GM21381 (cell line): ENCODE data around the gene MRPL44.

ENCODE experiments used
- ATAC-seq: cut with Tn5 transposase; IDR thresholded peaks from one replicate; pipeline ENCODE4 v1.9.1; 2021; ENCODE audit warnings: mild to moderate bottlenecking, moderate library complexity; ENCODE audit not compliant: unreplicated experiment

MRPL44 gene

DNA sequence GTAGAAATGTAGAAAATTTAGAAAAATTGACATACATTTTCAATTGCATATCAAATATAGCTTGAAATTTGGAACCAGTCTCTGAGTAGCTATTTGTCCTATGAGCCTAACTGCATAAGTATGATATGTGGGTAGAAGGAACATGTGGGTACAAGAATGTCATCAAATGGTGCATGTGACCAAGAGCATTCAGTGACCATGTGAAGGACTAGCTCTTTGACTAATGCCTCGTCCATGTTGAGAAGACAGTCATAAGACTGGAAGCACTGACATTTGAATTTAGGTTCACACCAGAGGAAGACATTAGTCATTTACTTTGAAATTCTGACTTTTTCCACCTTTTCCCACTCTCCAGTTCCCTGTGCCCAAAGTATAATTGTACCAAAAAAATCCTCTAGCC lies 12.6 kb downstream of the MRPL44 start:
- peak; percentile 19 for ATAC-seq

DNA sequence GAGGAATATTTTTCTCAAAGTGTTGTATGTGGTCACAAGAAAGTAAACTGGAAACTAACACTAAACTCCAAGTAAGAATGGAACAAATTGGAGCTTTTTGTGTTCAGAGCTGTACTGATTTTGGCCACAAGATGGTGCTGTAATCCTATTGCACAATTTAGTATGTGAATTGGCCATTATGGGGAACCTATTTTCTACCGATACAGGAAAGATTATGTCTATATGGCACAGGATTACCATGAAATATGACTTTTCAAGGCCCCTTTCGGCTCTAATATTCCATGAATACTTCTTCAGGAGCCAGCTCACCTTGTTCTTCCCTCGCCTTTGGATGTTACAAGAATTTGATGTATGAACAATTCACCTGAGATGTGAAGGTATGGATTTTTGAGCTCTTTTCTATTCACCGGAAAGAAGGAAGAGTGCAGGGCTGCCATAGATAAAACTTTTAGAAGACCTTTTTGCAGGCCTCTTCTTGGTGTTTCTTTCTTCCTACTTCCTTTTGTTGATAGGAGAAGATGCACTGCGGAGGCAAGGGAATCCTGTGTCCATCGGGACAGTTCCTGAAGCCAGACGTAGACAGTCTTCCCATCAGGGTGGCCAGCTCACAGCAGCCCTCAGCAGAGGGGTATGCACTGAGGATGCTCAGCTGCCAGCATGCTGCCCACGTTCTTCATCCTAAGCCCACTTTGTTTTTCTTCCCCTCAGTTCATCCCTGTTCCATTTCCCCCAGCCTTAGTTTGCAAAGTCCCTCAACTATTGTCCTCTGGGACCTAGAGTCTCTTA lies 13.3 kb downstream of the MRPL44 start:
- ATAC-seq, result peak; percentile 48

- no peak for ATAC-seq
Observed at GRCh38 chr2:223971731-223972130, 14.5 kb downstream of the MRPL44 start.

DNA sequence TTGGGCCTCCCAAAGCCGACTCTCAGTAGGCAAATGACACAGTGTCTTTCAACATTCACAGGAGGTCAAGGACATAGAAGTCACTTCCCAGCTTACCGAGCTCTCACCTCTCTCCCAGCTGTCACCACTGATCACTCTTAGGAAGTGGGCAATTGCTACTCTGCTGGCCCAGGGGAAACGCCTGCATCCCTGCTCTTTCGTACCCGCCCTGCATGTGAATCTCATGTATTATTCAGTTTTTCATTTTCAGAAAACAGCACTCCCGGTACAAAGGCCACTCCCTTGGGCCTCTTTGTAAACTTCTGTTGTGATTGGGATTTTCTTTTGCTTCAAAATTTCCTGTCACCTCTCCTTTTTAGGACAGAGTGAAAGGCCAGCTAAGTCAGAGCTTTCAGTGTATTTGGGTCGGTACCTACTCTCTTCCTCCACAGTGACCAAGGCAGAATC lies 15.4 kb downstream of the MRPL44 start:
- ATAC-seq, result no peak

DNA sequence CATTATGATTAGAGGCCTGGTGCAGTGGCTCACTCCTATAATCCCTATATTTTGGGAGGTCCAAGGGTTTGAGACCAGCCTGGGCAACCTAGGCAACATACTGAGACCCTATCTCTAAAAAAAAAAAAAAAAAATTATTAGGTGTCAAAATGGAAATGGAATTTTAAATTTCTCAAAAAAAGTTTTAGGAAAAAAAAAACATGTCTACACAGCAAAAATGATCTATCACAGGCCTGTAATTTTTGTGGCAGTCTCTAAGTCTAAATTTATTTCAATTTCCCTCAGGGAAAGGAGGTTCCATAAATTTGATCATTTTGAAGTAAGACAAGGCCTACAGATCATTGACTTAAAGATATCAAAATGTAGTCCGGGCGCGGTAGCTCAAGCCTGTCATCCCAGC lies 16.3 kb downstream of the MRPL44 start:
- no peak for ATAC-seq

DNA sequence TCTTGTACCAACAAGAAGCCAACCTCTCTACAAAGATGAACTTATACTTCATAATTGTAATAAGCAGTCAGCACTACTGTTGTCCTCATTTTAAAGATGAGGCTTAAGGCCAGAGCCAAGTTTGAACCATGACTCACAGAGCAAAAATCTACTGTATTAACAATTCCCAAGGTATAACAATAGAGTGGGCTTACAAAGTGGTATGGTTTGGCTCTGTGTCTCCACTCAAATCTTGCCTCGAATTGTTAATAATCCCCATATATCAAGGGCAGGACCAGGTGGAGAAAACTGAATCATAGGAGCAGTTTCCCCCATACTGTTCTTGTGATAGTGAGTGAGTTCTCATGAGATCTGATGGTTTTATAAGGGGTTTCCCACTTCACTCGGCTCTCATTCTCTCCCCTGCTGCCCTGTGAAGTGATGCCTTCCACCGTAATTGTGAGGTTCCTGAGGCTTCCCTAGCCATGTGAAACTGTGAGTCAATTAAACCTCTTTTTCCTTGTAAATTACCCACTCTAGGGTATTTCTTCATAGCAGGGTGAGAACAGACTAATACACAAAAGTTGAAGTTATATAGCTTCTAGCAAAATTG lies 19.5 kb downstream of the MRPL44 start:
- ATAC-seq, result no peak

DNA sequence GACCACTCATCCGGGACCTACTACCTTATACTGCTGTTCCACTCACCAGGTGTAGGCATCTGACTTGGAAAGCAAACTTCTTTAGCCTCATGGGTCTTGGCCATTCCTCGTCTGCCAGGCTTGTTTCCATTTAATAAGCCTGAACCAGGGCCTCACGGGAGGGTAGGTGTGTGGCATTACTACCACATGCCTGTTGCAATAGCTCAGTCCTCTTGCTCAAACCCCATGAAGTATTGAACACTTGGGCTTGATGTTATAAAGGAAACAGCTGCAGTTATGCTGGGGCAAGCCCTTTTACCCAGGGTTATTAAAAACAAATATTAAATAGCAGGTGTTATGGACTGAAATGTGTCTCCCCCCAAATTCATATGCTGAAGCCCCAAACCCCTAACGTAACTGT lies 21.2 kb downstream of the MRPL44 start:
- no peak for ATAC-seq

- ATAC-seq, result no peak
Observed at GRCh38 chr2:223979730-223980396, 22.6 kb downstream of the MRPL44 start.

- no peak for ATAC-seq
Observed at GRCh38 chr2:223980397-223980735, 23.1 kb downstream of the MRPL44 start.

DNA sequence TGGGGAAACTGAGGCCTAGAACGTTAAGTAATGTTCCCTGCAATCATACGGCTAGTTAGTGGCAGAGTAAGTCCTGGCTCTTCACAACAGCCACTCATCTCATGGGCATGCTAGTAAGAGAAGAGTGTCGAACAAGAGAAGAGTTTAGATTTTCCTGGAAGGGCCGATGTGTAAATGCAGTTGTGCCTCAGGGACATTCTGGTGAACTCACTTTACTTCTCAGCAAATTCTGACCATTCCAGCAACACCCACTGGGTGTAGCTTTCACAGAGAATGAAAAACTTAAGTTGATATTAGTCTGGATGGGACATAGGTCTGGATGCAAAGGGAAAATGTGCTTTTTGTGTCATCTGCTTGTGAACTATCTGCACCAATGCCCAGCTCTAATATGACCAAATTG lies 23.5 kb downstream of the MRPL44 start:
- no peak for ATAC-seq

GRCh38 chr2:223981241-223981640 lies 24.0 kb downstream of the MRPL44 start:
- ATAC-seq, result no peak

DNA sequence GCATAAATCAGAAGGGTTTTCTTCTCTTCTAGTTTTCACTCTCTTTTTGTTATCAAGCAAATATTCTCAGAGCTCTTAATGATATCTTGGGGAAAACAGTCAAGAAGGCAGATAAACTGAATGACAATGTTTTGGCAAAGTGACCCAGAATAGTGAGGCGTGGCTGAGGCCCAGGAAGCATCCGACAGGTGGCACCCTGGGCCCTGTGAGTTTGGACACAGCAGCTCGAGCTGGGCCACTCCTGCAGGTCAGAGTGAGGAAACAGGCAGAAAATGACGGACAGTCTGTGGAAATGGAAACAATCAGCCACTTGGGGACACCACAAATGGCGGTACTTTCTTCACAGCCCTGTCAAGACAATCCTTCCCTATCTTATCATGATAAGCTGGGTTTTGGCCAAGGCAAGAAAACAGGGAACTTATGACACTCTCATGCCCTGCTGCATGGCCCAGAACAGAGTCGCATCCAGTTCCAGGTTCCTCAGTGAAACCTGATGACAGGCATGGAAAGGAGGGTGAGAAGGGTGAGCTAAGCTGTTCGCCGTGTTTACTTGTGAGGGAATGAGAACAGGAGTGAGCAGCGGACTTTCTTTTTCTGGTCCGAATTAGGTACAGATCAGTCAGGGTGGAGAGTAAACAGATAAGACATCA lies 32.1 kb downstream of the MRPL44 start:
- ATAC-seq, result no peak

- ATAC-seq, result no peak
Observed at GRCh38 chr2:223989856-223990232, 32.6 kb downstream of the MRPL44 start.

DNA sequence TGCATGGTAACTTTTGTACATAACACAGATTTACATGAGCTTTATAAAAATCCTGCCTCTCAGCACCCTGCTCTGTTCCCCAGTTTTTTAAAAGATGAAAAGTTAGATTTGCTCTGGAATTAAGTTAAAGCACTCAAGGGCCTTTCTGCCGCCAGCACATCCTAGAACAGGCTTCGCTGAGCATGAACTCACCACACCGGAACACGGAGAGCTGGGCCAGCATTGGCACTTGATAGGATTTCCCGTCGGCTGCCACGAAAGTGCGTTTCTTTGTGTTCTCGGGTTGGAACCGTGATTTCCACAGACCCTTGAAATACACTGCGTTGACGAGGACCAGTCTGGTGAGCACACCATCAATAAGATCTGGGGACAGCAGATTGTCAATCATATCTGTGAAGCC lies 34.3 kb downstream of the MRPL44 start:
- no peak for ATAC-seq

- ATAC-seq, result peak; percentile 71
Observed at GRCh38 chr2:223993634-223994232, 36.5 kb downstream of the MRPL44 start.

DNA sequence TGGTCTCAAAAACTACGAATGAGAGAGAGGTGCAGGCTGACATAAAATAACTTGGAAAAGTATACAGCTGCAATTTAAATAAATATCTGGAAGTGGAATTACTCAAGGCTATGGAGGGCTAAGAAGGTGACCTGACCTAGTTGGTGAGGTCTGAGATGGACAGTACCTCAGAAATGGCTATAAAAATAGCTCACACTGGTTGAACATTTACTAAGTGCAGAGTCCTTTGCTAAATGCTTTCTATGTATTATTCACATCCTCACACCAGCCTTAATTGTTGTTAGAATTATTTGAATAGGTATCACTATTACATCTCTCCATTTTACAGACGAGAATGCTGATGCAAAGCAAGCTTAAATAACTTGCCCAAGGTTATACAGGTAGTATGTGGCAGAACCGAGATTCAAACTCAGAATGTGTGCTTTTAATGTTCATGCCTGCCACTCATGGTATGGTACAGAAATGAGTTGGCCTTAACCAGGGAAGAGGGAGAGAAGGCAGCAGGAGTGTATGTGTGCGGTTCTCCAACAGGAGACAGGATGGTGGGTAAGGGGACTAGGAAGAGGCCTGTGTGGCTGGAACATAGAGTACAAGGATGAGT lies 37.4 kb downstream of the MRPL44 start:
- no peak for ATAC-seq

DNA sequence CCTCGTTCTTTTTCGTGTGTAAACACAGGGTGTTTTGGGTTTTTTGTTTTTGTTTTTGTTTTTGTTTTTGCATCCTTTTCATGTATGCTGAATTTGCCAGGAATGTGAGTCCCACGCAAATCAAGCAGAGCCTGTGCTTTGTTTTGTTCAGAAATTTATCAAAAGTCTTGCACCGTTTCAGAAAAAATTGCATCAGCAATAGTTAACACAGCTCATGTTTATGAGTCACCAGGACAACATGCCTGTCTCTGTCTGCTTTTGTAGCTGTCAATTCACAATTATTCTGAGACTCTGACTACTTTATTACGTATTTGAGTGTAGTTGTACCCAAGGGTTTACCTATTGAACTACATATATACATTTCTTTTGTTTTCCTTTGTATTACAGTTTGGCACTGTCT lies 38.3 kb downstream of the MRPL44 start:
- ATAC-seq, result no peak

- no peak for ATAC-seq
Observed at GRCh38 chr2:223996391-223996790, 39.1 kb downstream of the MRPL44 start.

DNA sequence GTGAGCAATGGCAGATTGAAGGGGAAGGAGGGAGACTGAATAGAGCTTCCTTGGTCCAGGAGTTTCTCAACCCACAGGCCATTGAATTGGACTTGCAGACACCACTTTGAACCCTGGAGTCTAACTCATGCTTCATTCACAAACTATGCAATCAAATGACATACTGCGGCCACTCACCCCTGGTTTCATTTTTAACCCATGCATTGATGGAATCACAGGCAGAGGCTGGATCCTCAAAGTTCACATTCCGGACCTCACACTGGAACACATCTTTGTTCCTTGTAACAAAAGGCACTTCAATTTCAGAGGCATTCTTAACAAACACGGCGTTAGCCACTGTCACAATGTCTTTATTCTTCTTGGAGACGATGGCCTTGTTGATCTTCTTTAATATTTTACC lies 40.7 kb downstream of the MRPL44 start:
- no peak for ATAC-seq

DNA sequence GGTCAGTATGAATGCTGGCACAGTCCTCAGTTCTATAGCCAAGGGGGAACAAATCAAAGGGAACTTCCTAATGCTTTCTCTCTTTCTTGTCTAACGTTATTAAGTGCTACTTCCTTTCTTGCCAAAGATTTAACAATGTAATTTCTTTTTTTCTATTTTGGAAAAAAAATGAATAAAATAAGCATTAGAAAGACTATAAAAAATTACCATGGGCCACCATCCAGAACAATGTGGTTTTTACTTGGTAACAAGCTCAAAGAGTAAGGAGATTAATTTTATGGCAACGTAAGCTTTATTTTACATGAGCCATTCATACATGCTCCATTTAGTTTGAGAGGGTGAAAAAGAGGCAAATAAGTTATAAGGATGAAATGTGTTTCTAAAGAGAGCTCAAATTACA lies 41.7 kb downstream of the MRPL44 start:
- ATAC-seq, result no peak

DNA sequence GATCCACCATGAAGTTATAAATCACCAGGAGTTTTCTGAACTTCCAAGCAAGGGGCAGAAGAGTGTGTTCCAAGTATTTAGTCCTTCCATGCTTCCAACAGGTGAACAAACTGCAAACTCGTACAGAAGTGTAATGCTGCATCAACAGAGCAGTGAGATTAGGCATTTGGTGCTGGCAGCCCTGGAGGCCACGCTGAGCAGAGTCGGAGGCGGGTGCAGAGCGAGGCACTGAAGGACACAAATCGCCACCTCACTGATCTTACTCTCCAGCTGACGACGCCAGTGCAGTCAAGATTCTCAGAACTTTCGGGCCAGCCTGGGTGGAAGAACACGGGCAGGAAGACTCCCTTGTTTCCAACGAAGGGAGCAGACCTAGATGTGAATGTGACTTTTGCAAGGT lies 42.6 kb downstream of the MRPL44 start:
- ATAC-seq, result no peak
